Measurements from ENCODE around the gene PRPF38A.
A peak's percentile ranks its signal among the peaks of the same experiment; 100 is the strongest.

The PRPF38A gene, protein sequence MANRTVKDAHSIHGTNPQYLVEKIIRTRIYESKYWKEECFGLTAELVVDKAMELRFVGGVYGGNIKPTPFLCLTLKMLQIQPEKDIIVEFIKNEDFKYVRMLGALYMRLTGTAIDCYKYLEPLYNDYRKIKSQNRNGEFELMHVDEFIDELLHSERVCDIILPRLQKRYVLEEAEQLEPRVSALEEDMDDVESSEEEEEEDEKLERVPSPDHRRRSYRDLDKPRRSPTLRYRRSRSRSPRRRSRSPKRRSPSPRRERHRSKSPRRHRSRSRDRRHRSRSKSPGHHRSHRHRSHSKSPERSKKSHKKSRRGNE

DNA sequence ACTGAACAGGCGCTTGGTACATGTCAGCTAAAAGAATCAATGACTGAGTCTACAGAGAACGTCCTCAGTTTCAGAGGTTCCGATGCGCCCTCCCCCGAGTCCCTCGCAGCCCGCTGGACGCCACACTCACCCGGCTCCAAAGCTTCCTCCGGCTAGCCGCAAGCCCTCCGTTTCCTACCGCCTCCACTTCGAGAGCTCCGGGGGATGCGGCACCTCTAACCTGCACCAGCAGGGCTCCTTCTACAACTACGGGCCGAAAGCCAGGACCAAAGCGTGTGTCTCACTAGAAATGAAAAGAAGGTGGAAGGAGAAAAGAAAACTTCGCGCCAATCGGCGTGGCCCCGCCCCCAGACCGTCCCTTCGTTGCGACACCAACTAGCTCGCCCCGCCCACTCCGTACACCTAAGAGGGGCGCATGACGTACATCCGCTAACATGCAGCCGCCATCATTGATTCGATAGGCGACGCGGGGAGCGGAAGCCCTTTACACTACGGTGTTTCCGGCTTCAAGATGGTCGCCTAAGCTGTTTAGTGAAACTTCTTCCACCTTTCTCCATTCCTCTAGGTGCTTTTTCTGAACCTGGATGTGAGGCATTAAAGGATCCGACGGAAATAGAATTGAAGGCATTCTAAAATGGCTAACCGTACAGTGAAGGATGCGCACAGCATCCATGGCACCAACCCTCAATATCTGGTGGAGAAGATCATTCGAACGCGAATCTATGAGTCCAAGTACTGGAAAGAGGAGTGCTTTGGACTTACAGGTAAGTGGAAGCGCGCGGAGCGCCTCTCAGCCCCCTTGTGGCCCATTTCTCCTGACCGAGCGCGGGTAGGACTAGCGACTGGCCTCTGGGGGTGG is at the start of gene PRPF38A, which contains the start of gene ORC1:
Gene PRPF38A (plus strand): TSS at position 487 of the 859 bp plus-strand sequence. CDS start 148 bp downstream, at position 635.
Gene ORC1 (minus strand): TSS at position 308 of the 859 bp plus-strand sequence. CDS start 2,200 bp downstream, outside the sequence.
- DNase-seq (ENCODE audit: low read depth): peak; percentile 98
- TF ChIP-seq, protein P1, sequence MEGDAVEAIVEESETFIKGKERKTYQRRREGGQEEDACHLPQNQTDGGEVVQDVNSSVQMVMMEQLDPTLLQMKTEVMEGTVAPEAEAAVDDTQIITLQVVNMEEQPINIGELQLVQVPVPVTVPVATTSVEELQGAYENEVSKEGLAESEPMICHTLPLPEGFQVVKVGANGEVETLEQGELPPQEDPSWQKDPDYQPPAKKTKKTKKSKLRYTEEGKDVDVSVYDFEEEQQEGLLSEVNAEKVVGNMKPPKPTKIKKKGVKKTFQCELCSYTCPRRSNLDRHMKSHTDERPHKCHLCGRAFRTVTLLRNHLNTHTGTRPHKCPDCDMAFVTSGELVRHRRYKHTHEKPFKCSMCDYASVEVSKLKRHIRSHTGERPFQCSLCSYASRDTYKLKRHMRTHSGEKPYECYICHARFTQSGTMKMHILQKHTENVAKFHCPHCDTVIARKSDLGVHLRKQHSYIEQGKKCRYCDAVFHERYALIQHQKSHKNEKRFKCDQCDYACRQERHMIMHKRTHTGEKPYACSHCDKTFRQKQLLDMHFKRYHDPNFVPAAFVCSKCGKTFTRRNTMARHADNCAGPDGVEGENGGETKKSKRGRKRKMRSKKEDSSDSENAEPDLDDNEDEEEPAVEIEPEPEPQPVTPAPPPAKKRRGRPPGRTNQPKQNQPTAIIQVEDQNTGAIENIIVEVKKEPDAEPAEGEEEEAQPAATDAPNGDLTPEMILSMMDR (IDR thresholded peaks at IDR 0.05; ENCODE audit: low read length, missing control alignments): peak; percentile 73
- peak within 1 kb of the TSS; percentile 90 for H3K4me3 ChIP-seq (replicated peaks; ENCODE audit: low read depth, low read length)

DNA sequence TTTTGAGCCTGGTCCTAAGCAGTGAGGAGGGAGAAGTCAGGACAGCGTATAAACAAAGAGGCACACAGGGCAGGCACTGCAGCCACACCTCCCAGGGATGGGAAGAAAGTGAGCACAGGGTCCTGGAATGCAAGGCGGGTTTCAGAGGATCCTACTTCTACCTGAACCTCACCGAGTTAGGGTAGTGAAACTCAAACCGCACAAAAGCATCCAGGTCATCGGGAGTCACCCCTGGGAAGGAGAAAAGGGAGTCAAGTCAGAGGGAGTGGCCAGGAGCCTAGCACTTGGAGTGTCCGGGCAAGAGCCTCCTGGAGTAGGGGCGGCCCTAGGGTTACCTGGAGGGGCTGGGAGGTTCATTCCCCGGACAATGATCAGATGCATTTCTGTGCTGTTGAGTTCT is 49.0 kb upstream of the PRPF38A start:
- TF ChIP-seq, protein P1 (IDR thresholded peaks at IDR 0.05; ENCODE audit: low read length, missing control alignments): no peak
- no peak for DNase-seq (ENCODE audit: low read depth)
- no peak overlapping the region for H3K4me3 ChIP-seq (replicated peaks; ENCODE audit: low read depth, low read length)

DNA sequence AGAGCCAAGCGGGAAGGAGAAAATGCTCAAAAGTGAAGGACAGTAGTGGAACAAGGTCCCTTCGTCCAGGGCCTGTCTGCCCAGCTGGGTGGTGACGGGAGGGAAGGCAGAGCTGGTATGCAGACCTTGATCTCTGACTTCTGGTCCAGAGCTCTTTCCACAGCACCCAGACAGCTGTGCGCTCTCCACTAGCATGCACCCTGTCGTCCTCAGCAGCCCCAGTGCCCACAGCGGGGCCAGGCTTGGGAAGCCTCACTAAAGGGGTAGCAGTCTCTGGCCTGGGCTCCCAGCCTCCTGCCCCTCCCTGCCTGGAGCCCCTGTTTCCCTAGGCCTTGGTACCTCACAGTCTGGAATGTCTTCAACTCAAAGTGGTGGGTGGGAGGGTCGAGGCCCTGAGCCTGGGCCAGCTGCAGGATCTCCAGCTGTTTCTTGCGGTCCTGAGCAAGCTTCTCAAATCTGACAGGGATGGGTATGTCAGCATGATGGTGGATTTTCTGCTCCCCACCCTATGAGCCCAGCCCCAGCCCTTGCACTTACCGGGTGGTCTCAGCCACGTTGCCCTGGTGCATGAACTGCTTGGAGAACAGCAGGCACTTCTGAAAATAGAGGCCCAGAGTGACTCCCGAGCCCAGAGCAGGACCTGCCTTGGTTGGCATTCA is 48.4 kb upstream of the PRPF38A start:
- DNase-seq (ENCODE audit: low read depth): no peak
- no peak overlapping the region for H3K4me3 ChIP-seq (replicated peaks; ENCODE audit: low read depth, low read length)
- TF ChIP-seq, protein P1 (IDR thresholded peaks at IDR 0.05; ENCODE audit: low read length, missing control alignments): no peak

DNA sequence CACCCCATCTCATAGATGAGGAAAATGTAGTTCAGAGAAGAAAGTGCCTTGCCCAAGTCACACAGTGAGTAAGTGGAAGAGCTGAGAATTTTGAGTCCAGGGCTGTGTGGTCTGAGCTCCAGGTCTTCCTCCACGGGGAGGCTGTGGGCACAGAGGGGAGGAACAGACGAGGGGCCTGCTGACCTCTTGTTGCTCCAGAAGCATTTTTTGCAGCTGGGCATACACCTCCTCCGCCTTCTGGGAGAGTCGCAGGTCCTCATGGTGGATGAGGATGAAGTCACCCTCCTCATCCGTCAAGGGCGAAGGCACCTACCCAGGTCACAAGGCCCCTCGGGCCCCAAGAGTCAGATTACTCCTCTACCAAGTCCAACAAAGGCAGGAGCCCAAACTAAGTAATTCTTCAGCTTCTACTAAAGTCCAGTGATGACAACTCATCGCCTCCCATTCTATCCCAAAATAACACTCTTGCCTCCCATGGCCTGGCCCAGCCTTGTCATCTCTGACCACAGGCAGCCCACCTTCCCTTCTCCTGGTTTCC is 47.5 kb upstream of the PRPF38A start:
- H3K4me3 ChIP-seq (replicated peaks; ENCODE audit: low read depth, low read length): no peak overlapping the region
- TF ChIP-seq, protein P1 (IDR thresholded peaks at IDR 0.05; ENCODE audit: low read length, missing control alignments): no peak
- DNase-seq (ENCODE audit: low read depth): no peak

DNA sequence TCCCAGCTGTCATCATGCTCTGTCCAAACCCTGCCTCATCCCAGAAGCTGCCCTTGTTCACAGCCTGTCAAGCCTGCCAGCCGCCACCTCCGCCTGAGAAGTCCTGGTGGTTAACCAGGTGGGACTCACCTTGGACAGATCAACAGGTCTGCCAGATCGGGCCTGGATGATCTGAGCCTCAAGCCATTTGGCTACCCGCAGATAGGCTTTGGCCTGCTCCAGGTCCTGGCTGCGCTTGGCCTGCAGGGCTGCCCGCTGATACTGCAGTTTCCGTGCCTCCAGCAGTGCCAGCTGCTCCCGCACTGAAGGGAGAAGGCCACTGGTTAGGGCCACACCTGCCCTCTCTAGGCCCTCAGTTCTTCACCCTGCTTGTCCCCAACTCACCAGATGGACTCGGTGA is 47.0 kb upstream of the PRPF38A start:
- H3K4me3 ChIP-seq (replicated peaks; ENCODE audit: low read depth, low read length): no peak overlapping the region
- TF ChIP-seq, protein P1 (IDR thresholded peaks at IDR 0.05; ENCODE audit: low read length, missing control alignments): no peak

DNA sequence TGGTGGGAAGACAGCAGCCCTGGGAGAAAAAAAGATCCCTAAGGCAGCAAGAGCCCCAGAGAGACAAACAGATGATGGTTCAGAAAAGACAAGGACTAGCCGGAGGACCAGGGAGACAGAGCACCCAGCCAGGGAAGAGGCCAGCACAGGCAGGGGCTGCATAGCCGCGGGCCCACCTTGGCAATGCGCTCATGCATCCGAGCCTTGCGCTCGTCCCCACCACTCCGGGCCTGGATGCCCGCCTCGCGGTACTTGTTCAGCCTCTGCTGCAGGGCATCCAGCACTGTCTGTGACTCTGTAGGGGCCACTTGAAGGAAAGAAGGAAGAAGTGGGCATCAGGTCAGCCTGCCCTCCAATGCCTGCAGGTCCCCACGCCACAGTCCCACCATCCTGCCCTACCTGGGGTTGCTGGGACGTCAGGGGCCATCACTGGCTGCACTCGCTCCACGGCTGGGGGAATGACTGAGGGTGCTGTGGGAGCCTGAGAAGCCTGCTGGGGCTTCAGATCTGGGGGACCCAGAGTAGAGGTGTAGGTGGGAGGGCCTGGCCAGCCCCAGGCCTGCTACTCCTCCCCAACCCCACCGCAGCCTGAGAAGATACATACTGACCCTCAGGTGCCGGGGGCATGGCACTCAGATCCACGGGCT is 45.4 kb upstream of the PRPF38A start:
- no peak for DNase-seq (ENCODE audit: low read depth)
- no peak overlapping the region for H3K4me3 ChIP-seq (replicated peaks; ENCODE audit: low read depth, low read length)
- TF ChIP-seq, protein P1 (IDR thresholded peaks at IDR 0.05; ENCODE audit: low read length, missing control alignments): no peak

More for the DNA sequence above, 47.0 kb upstream of the PRPF38A start:
- DNase-seq (ENCODE audit: low read depth): no peak

All from fibroblast of pulmonary artery (primary cell).